KMS-11 (cell line): ENCODE data around the gene PHACTR1.

Source experiments
- H2AFZ ChIP-seq: fragments of 200-600 bp; sonication (generic); 2 replicates; pipeline ENCODE4 v1.6.1; 2016; ENCODE audit warnings: antibody characterized with exemption, mixed run types, low read depth
- H3K27ac ChIP-seq: fragments of 200-600 bp; sonication (generic); 2 replicates; pipeline ENCODE4 v1.6.1; 2016; ENCODE audit warnings: mild to moderate bottlenecking, mixed run types
- H3K27me3 ChIP-seq: fragments of 200-600 bp; sonication (generic); 2 replicates; pipeline ENCODE4 v1.6.1; 2017; ENCODE audit warnings: mild to moderate bottlenecking, low read depth, mixed run types, moderate library complexity; ENCODE audit not compliant: insufficient read depth
- H3K36me3 ChIP-seq: fragments of 200-600 bp; sonication (generic); 2 replicates; pipeline ENCODE4 v1.6.1; 2017; ENCODE audit warnings: mild to moderate bottlenecking, mixed run types; ENCODE audit not compliant: insufficient read depth
- H3K4me1 ChIP-seq: fragments of 200-600 bp; sonication (generic); 2 replicates; pipeline ENCODE4 v1.6.1; 2016; ENCODE audit warnings: mild to moderate bottlenecking, low read depth, mixed run types; ENCODE audit not compliant: poor library complexity, severe bottlenecking
- H3K4me2 ChIP-seq: fragments of 200-600 bp; sonication (generic); 2 replicates; pipeline ENCODE4 v1.7.0; 2016; ENCODE audit warnings: mild to moderate bottlenecking, mixed run types
- H3K4me3 ChIP-seq: fragments of 200-600 bp; sonication (generic); IDR thresholded peaks from 2 replicates; pipeline ENCODE4 v1.6.1; 2017; ENCODE audit warnings: low read depth, low read length, mixed read lengths; ENCODE audit not compliant: insufficient read depth
- H3K79me2 ChIP-seq: fragments of 200-600 bp; sonication (generic); 2 replicates; pipeline ENCODE4 v1.6.1; 2016; ENCODE audit warnings: low read depth, mixed run types; ENCODE audit not compliant: insufficient read depth
- H3K9ac ChIP-seq: fragments of 200-600 bp; sonication (generic); 2 replicates; pipeline ENCODE4 v1.6.1; 2016; ENCODE audit warnings: mild to moderate bottlenecking, mixed run types
- H4K20me1 ChIP-seq: fragments of 200-600 bp; sonication (generic); 2 replicates; pipeline ENCODE4 v1.6.1; 2016; ENCODE audit warnings: mild to moderate bottlenecking, mixed run types; ENCODE audit not compliant: insufficient read depth
- TF ChIP-seq, protein P1 (sequence below): fragments of 200-600 bp; sonication (generic); conservative IDR thresholded peaks from 2 replicates; pipeline ENCODE4 v1.6.1; 2017; ENCODE audit warnings: low read depth, mild to moderate bottlenecking, antibody characterized with exemption, low read length, moderate library complexity, mixed read lengths

PHACTR1 gene

DNA sequence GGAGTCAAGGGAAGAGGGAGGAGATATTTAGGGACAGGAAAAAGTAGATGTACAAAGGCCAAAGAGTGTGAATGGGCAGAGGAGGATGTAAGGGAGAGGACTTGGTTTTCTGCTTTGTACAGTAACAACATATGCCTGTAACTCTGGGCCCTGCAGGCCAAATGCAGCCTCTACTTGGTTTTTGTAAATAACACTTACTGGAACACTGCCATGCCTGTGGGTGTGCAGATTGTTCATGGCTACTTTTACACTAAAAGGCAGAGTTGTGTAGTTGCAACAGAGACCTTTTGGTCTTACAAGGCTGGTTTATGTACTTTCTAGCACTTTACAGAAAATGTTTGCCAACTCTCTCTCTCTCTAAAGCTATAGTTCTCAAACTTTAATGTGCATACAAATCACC is 157.1 kb downstream of the PHACTR1 start:
- Histone ChIP-seq H3K79me2 (no peaks in the 10 kb centered on the region), H3K4me3 (no peak overlapping the region), H4K20me1 (no peaks in the 10 kb centered on the region), H3K9ac (no peak overlapping the region), H2AFZ (no peak overlapping the region), H3K27ac (no peak overlapping the region), H3K36me3 (no peaks in the 10 kb centered on the region), H3K4me1 (no peaks in the 10 kb centered on the region), H3K27me3 (no peaks in the 10 kb centered on the region), H3K4me2 (no peak overlapping the region)
- TF ChIP-seq, protein P1, sequence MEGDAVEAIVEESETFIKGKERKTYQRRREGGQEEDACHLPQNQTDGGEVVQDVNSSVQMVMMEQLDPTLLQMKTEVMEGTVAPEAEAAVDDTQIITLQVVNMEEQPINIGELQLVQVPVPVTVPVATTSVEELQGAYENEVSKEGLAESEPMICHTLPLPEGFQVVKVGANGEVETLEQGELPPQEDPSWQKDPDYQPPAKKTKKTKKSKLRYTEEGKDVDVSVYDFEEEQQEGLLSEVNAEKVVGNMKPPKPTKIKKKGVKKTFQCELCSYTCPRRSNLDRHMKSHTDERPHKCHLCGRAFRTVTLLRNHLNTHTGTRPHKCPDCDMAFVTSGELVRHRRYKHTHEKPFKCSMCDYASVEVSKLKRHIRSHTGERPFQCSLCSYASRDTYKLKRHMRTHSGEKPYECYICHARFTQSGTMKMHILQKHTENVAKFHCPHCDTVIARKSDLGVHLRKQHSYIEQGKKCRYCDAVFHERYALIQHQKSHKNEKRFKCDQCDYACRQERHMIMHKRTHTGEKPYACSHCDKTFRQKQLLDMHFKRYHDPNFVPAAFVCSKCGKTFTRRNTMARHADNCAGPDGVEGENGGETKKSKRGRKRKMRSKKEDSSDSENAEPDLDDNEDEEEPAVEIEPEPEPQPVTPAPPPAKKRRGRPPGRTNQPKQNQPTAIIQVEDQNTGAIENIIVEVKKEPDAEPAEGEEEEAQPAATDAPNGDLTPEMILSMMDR = no peak

- no peaks in the 10 kb centered on the region for H3K79me2 ChIP-seq
- no peaks in the 10 kb centered on the region for H3K36me3 ChIP-seq
- H3K9ac ChIP-seq = no peak overlapping the region
- H3K27ac ChIP-seq = no peak overlapping the region
- H2AFZ ChIP-seq = no peak overlapping the region
- H3K4me1 ChIP-seq = no peaks in the 10 kb centered on the region
- no peak overlapping the region for H3K4me3 ChIP-seq
- TF ChIP-seq, protein P1 = no peak
- no peaks in the 10 kb centered on the region for H3K27me3 ChIP-seq
- H4K20me1 ChIP-seq = no peaks in the 10 kb centered on the region
- no peak overlapping the region for H3K4me2 ChIP-seq
Measured at GRCh38 chr6:12875051-12875450, 158.5 kb downstream of the PHACTR1 start.

- no peak overlapping the region for H3K27ac ChIP-seq
- H4K20me1 ChIP-seq = no peaks in the 10 kb centered on the region
- no peak overlapping the region for H2AFZ ChIP-seq
Measured at GRCh38 chr6:12878741-12879140, 162.2 kb downstream of the PHACTR1 start.

GRCh38 chr6:12882761-12883290 is 166.3 kb downstream of the PHACTR1 start:
- Histone ChIP-seq H3K79me2 (no peaks in the 10 kb centered on the region), H3K4me2 (no peak overlapping the region), H4K20me1 (no peaks in the 10 kb centered on the region), H3K27me3 (no peaks in the 10 kb centered on the region), H3K36me3 (no peaks in the 10 kb centered on the region), H2AFZ (no peak overlapping the region), H3K4me3 (no peak overlapping the region), H3K9ac (no peak overlapping the region), H3K4me1 (no peaks in the 10 kb centered on the region), H3K27ac (no peak overlapping the region)
- TF ChIP-seq, protein P1 = no peak

More at GRCh38 chr6:12878741-12879140, 162.2 kb downstream of the PHACTR1 start:
- Histone ChIP-seq H3K4me2 (no peak overlapping the region), H3K36me3 (no peaks in the 10 kb centered on the region), H3K9ac (no peak overlapping the region), H3K4me3 (no peak overlapping the region), H3K27me3 (no peaks in the 10 kb centered on the region), H3K79me2 (no peaks in the 10 kb centered on the region), H3K4me1 (no peaks in the 10 kb centered on the region)
- TF ChIP-seq, protein P1 = no peak
